Inflammatory macrophage (primary cell): Measurements from ENCODE around the gene ADD2.

Experiments
- DNase-seq, 2 donors: peaks; one replicate each; pipeline ENCODE4 v3.0.0-alpha.2; 2020 to 2022

The ADD2 gene

GRCh38 chr2:70697603-70698383, 70.2 kb downstream of the ADD2 start:
- DNase-seq, result no peak

- DNase-seq, result no peak
Measured at GRCh38 chr2:70696142-70696541, 71.9 kb downstream of the ADD2 start.

GRCh38 chr2:70692256-70692655, 75.7 kb downstream of the ADD2 start:
- no peak for DNase-seq

- no peak for DNase-seq
Measured at GRCh38 chr2:70691497-70692140, 76.4 kb downstream of the ADD2 start.

GRCh38 chr2:70690846-70691245, 77.2 kb downstream of the ADD2 start:
- DNase-seq, result no peak

- no peak for DNase-seq
Measured at GRCh38 chr2:70688427-70688826, 79.6 kb downstream of the ADD2 start.

- DNase-seq, result no peak
Measured at GRCh38 chr2:70687461-70687795, 80.6 kb downstream of the ADD2 start.

- DNase-seq, result peak; percentile 63 to 65
Measured at GRCh38 chr2:70686577-70687460, 81.2 kb downstream of the ADD2 start.

- peak; percentile 3 to 45 for DNase-seq
Measured at GRCh38 chr2:70685771-70686171, 82.2 kb downstream of the ADD2 start.

GRCh38 chr2:70684846-70685622, 83.0 kb downstream of the ADD2 start:
- no peak for DNase-seq

GRCh38 chr2:70683455-70683854, 84.5 kb downstream of the ADD2 start:
- no peak for DNase-seq

- no peak for DNase-seq
Measured at GRCh38 chr2:70680735-70681134, 87.3 kb downstream of the ADD2 start.

GRCh38 chr2:70679259-70679658, 88.7 kb downstream of the ADD2 start:
- no peak for DNase-seq

- no peak for DNase-seq
Measured at GRCh38 chr2:70678576-70679143, 89.3 kb downstream of the ADD2 start.

- no peak for DNase-seq
Measured at GRCh38 chr2:70676301-70677035, 91.5 kb downstream of the ADD2 start.

GRCh38 chr2:70675862-70676261, 92.1 kb downstream of the ADD2 start:
- DNase-seq, result no peak

- DNase-seq, result no peak
Measured at GRCh38 chr2:70674636-70675430, 93.2 kb downstream of the ADD2 start.

- DNase-seq, result no peak
Measured at GRCh38 chr2:70673041-70673647, 94.9 kb downstream of the ADD2 start.

- no peak for DNase-seq
Measured at GRCh38 chr2:70671092-70671675, 96.8 kb downstream of the ADD2 start.

- DNase-seq, result no peak
Measured at GRCh38 chr2:70670626-70671025, 97.4 kb downstream of the ADD2 start.
